GF-D8 (cell line): ENCODE measurements around the gene ATP9B.
"Not testable (repeated sequence)": the region's sequence is repeated elsewhere in the genome, so short reads cannot be mapped to it uniquely, and the experiment has no call there.

Experiments
- DNase-seq: peaks from one replicate; lab custom pipeline; 2025; lab: John Stamatoyannopoulos, UW

ATP9B gene

DNA sequence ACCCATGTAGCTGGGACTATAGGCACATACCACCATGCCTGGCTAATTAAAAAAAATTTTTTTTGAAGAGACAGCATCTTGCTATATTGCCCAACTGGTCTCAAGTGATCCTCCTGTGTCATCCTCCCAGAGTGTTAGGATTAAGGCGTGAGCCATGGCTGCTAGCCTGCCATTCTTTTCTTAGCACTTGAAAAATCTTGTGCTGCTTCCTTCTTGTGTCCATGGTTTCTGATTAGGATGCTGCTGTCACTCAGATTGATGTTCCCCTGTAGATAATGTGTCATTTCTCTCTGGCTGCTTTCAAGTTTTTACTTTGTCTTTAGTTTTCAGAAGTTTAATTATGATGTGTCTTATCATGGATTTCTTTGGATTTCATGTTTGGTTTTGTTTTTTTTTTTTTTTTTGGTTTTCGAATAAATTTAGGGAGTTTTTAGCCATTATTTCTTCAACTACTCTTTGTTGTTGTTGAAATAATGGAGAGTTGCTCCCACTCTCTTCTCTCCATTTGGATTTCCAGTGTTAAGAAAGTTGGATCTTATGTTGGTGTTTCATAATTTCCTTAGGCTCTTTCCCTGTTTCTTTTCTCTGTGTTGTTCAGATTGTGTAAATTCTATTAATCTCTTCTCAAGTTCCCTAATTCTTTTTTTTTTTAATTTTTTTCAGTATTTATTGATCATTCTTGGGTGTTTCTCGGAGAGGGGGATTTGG lies 2.5 kb downstream of the ATP9B start:
- peak; percentile 33 for DNase-seq

- DNase-seq, result not testable (repeated sequence)
Measured at GRCh38 chr18:79072655-79073054, 3.5 kb downstream of the ATP9B start.

GRCh38 chr18:79077181-79077580 lies 8.0 kb downstream of the ATP9B start:
- no peak for DNase-seq

DNA sequence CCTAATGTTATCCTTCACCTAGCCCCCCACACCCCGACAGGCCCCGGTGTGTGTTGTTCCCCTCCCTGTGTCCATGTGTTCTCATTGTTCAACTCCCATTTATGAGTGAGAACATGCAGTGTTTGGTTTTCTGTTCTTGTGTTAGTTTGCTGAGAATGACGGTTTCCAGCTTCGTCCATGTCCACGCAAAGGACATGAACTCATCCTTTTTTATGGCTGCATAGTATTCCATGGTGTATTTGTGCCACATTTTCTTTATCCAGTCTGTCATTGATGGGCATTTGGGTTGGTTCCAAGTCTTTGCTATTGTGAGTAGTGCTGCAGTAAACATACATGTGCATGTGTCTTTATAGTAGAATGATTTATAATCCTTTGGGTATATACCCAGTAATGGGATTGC lies 9.6 kb downstream of the ATP9B start:
- DNase-seq, result not testable (repeated sequence)

DNA sequence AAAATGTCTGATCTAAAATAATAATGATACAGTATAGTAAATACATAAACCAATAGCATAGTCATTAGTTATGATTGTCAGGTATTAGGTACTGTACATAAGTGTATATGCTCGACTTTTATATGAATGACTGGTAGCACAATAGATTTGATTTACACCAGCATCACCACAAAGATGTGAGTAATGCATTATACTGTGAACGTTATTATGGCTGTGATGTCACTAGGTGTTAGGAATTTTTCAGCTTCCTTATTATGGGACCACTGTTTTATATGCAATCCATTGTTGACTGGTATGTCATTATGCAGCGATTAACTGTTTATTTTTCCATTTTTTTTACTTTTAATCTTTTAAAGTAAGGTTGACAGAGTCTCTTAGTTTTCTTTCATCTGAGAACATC lies 23.7 kb downstream of the ATP9B start:
- DNase-seq, result no peak

DNA sequence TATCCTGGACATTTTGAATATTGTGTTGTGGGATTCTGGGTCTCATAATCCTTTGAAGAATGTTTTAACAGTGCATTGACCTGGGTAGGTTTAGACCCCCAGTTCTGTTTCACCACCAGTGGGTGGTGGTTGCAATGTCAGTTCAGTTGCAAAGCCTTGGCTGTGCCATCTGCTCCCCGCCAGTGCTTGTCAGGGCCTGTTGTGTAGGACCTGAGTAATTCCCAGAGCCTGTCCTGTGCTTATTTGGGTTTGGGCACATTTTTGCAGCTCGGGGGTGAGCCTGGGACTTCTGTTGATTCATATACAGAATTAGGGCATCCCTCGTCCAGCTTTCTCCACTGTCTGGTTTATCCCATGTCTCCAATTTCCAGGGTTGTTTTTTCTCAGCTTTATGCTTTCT lies 24.8 kb downstream of the ATP9B start:
- no peak for DNase-seq

DNA sequence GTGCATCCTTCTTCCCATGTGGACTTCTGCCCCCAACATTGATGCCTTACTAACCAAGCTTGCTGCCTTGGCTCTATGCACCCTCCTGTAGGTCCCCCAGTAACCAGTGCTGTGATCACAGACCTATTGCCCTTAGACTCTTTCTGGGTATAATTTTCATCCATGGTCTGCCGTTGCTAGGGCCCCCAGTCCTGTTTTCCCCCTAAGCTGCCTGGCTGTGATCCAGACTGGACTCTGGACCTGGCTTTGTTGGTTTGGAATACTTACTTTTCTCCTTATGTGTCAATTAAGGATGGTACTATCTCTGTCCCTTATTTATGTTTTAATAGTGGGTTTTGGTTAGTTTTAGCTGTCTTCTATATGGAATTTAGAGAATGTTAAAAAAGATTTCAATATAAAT lies 26.0 kb downstream of the ATP9B start:
- no peak for DNase-seq

DNA sequence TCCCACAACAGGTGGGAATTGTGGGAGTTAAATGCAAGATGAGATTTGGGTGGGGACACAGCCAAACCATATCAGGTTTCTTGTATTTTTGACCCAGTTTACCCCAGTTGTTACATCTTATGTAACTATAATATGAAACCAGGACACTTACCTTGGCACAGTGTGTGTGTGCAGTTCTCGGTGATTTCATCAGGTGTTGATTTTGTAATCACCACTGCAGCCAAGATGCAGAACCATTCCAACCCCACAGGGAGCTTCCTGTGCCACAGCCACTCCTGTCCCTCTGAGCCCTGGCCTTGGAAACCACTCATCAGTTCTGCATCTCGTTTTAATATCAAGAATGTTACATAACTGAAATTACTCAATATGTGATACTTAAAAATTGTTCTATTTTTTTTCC lies 31.8 kb downstream of the ATP9B start:
- DNase-seq, result no peak

- no peak for DNase-seq
Measured at GRCh38 chr18:79102886-79103285, 33.7 kb downstream of the ATP9B start.

GRCh38 chr18:79104137-79104536 lies 34.9 kb downstream of the ATP9B start:
- no peak for DNase-seq

DNA sequence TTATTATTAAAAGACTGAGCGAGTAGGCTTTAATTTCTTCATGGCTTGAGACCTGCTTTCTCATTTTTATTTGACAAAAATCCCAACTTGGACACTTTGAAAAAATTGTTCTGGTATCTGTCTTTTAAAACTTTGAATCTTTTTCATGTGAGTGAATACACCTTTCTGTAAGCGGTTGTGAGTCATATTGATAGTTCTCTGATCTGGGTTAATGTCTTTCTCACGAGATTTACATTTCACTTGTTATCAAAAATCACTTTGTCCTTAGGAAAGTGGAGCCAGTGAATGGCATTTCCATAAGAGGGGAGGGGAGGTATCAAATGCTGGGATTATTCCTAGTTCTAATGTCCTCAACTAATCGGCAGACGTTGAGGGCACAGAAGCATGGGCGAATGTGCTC lies 36.3 kb downstream of the ATP9B start:
- no peak for DNase-seq

GRCh38 chr18:79106084-79106483 lies 36.9 kb downstream of the ATP9B start:
- DNase-seq, result no peak

GRCh38 chr18:79107886-79108285 lies 38.7 kb downstream of the ATP9B start:
- DNase-seq, result no peak

DNA sequence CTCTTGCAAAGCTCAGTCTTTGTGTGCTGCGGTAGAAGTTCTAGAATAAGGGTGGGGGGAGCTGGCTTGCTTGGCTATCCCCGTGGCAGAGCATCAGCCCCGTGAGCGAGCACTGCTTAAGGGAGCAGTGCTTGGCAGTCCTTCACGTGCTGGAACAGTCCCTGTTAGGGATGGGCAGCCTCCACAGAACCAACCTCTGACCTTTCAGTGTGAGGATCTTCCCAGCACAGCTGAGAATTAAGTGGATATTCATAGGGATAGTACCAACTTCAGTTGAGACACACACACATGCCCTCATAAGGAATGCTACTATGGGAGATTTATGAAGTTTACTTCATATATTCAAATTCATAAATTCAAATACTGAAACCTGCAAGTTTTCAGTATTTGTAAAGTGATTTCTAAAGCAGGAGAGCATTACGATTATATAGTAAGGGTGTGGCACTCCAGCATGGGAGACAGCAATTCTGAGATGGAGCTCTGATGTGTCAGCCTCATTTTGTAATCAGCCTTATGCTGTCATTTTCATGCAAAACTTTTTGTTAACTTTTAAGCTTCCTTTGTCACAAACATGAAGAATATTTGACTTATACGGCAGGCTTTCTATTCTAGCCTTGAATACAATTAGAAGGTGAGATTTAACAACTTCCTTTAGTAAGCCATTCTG lies 39.5 kb downstream of the ATP9B start:
- no peak for DNase-seq

DNA sequence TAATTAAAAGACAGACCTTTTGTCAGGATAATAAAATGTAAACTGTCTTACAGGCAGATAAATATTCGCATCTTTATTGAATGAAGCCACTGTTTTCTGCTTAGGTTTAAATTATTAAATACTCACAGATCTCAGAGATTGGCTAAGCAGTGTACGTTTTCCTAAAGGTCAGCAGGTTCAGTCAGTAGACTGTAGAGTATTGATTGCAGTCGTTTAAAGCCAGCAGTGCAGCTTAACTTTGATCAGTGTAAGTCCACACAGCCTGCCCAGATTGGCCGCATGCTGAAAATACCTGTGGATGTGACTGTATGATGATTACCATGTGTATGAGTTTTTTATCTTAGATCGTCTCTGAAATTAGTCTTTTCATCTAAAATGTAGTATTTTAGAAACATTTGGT lies 42.3 kb downstream of the ATP9B start:
- DNase-seq, result no peak

GRCh38 chr18:79117385-79117784 lies 48.2 kb downstream of the ATP9B start:
- DNase-seq, result no peak

DNA sequence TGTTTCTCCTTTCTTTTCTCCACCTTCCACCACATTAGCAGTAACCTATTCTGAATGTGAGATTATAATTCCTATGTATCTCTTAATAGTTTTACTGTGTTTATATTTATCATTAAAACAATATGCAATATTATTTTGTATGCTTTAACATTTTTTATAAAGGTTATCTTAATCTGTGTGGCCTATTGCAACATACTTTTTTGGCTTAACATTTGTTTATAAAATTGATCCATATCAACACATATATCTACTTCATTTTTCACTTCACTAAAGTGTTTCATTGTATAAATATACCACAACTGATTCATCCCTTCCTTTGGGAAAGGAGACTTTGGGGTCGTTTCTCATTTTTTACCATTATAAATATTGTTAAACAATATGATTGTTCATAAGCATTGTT lies 48.6 kb downstream of the ATP9B start:
- no peak for DNase-seq

- peak; percentile 57 for DNase-seq
Measured at GRCh38 chr18:79118797-79119196, 49.6 kb downstream of the ATP9B start.

GRCh38 chr18:79121746-79122474 lies 52.7 kb downstream of the ATP9B start:
- DNase-seq, result peak; percentile 17

GRCh38 chr18:79123948-79124347 lies 54.8 kb downstream of the ATP9B start:
- DNase-seq, result no peak

- DNase-seq, result no peak
Measured at GRCh38 chr18:79129120-79129519, 59.9 kb downstream of the ATP9B start.

- DNase-seq, result no peak
Measured at GRCh38 chr18:79133724-79134123, 64.5 kb downstream of the ATP9B start.

DNA sequence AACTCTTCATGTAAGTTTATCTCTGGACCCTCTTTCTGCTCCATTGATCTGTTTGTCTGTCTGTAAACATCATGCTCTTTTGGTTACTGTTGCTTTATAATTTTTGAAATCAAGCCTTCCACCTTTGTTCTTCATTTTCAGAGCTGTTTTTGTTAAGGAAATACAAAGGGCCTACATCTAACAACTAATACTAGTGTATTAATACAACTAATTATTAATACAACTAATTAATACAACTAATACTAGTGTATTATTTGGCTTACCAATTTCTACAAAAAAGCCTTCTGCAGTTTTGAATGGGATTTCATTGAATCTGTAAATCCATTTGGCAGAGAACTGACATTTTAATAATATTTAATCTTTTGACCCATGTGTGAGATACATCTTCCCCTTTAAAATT lies 66.7 kb downstream of the ATP9B start:
- DNase-seq, result no peak
